ENCODE measurements around the gene YBX3.

GRCh38 chr12:10715491-10715890, 7.6 kb downstream of the YBX3 start:
- TF ChIP-seq POLR2A (IDR thresholded peaks at IDR 0.05; ENCODE audit: low read length) (no peak), GATA1 (IDR thresholded peaks at IDR 0.05; ENCODE audit: low read depth, low read length) (no peak)
